Vagina (tissue), 2 donors: ENCODE data around the gene NUBP2. TPM values are rescaled to one million over a fixed set of nuclear protein-coding genes. Genes with fewer than 3 reads are reported as not detected.

Source experiments
- DNase-seq, 2 donors: peaks; one replicate each; pipeline ENCODE4 v3.0.0-alpha.2; 2017; ENCODE audit errors: extremely low spot score in 2 of 2
- H3K27ac ChIP-seq: fragments of 200-600 bp; sonication (generic); one replicate; pipeline ENCODE4 v1.5.1; 2019
- H3K27me3 ChIP-seq: fragments of 200-600 bp; sonication (generic); one replicate; pipeline ENCODE4 v1.5.1; 2019
- H3K36me3 ChIP-seq, 2 donors: fragments of 200-600 bp; sonication (generic); one replicate each; pipeline ENCODE4 v1.5.1; 2017 to 2019
- H3K4me1 ChIP-seq: fragments of 200-600 bp; sonication (generic); one replicate; pipeline ENCODE4 v1.5.1; 2019
- H3K4me3 ChIP-seq, 2 donors: fragments of 200-600 bp; sonication (generic); 1 replicate in 1 of 2; 2 replicates in 1 of 2; pipeline ENCODE4 v1.5.1; 2016 to 2019
- H3K9me3 ChIP-seq: fragments of 200-600 bp; sonication (generic); one replicate; pipeline ENCODE4 v1.5.1; 2019
- POLR2A ChIP-seq, 2 donors: fragments of 450-650 bp; IDR thresholded peaks; one replicate each; pipeline ENCODE4 v1.6.1; 2017; ENCODE audit warnings: antibody characterized with exemption in 2 of 2, mild to moderate bottlenecking in 2 of 2, moderate library complexity in 2 of 2
- POLR2AphosphoS5 ChIP-seq, 2 donors: sonication (generic); formaldehyde crosslinking; IDR thresholded peaks; one replicate each; pipeline ENCODE4 v1.9.0; 2017; ENCODE audit warnings: antibody characterized with exemption in 2 of 2, mild to moderate bottlenecking in 2 of 2, low read depth in 1 of 2; ENCODE audit not compliant: insufficient read depth in 1 of 2
- intact Hi-C: fragments of 100-400 bp; cut with DNase I; formaldehyde crosslinking; loops from one replicate; pipeline ENCODE4 v1.15.1; 2023
- total RNA-seq: library from RNA; depleted of rRNA; stranded (reverse); fragments of >200 nt; gene quantifications from one replicate; pipeline ENCODE4 v1.2.3, GENCODE V29; 2016
- TF ChIP-seq, protein P1 (sequence below), 3 experiments: fragments of 450-650 bp in 2 of 3; fragments of 200-600 bp in 1 of 3; sonication (generic) in 1 of 3; IDR thresholded peaks; one replicate each; pipeline ENCODE4 v1.5.1; 2017 to 2019; ENCODE audit warnings: antibody characterized with exemption in 3 of 3, mild to moderate bottlenecking in 2 of 3, moderate library complexity in 2 of 3

Gene NUBP2
- total RNA-seq, 1 donor from 2014 or later, result 40.8 TPM

DNA sequence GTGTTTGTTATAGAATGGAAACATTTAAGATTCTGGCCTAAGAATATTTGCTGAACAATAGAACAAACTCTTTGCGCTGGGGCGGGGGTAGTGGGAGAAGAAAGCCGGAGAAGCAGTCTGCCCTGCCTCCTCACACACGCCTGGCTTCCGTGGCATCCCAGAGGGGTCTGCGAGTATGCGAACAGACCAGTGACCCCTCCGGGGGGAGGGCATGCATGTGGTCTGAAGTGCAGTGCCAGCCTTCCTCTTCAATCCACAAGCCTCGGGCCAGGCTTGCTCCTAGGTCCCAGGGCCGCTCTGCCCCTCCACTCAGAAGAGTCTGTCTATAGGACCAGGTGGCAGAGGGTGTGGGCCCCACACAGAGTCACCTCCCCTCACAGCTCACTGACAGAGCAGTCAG is 24.9 kb downstream of the NUBP2 start:
- Histone ChIP-seq H3K4me3 (no peak overlapping the region), H3K27ac (no peak overlapping the region), H3K9me3 (no peaks in the 10 kb centered on the region), H3K36me3 (peaks cover 0 to 14% of the 10 kb centered on the region in 2 donors), H3K27me3 (no peaks in the 10 kb centered on the region), H3K4me1 (no peaks in the 10 kb centered on the region)
- DNase-seq, result no peak
- intact Hi-C loops, result no loop called here
- TF ChIP-seq, protein P1, sequence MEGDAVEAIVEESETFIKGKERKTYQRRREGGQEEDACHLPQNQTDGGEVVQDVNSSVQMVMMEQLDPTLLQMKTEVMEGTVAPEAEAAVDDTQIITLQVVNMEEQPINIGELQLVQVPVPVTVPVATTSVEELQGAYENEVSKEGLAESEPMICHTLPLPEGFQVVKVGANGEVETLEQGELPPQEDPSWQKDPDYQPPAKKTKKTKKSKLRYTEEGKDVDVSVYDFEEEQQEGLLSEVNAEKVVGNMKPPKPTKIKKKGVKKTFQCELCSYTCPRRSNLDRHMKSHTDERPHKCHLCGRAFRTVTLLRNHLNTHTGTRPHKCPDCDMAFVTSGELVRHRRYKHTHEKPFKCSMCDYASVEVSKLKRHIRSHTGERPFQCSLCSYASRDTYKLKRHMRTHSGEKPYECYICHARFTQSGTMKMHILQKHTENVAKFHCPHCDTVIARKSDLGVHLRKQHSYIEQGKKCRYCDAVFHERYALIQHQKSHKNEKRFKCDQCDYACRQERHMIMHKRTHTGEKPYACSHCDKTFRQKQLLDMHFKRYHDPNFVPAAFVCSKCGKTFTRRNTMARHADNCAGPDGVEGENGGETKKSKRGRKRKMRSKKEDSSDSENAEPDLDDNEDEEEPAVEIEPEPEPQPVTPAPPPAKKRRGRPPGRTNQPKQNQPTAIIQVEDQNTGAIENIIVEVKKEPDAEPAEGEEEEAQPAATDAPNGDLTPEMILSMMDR (IDR thresholded peaks at IDR 0.05), result no peak
- TF ChIP-seq POLR2A (IDR thresholded peaks at IDR 0.05) (no peak), POLR2AphosphoS5 (IDR thresholded peaks at IDR 0.05; ENCODE audit: insufficient read depth in 1 of 2, low read depth in 1 of 2) (no peak)

DNA sequence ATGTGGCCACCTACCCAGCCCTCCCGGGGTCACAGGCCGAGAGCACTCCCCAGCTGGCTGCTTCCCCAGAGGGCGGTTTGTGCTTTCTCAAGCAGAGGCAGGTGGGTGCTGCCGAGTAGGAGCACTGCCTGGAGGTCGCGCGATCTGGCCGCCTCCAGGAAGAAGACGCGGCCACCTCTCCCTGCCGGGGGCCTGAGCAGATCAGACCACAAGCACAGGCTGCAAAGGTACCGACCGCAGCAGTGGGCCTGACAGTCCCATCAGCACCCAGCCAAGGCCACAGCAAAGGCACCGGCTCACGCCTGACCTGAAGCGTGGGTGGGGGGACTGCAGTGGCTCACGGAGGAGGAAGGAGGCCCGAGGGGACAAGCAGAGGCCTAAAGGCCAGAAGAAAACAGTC is 25.9 kb downstream of the NUBP2 start:
- Histone ChIP-seq H3K27ac (no peak overlapping the region), H3K36me3 (peaks cover 0 to 19% of the 10 kb centered on the region in 2 donors), H3K9me3 (no peaks in the 10 kb centered on the region), H3K4me1 (no peaks in the 10 kb centered on the region), H3K27me3 (no peaks in the 10 kb centered on the region), H3K4me3 (no peak overlapping the region)
- intact Hi-C loops, result no loop called here
- DNase-seq, result no peak
- no peak for TF ChIP-seq POLR2AphosphoS5 (IDR thresholded peaks at IDR 0.05; ENCODE audit: insufficient read depth in 1 of 2, low read depth in 1 of 2)
- TF ChIP-seq, protein P1 (IDR thresholded peaks at IDR 0.05), result no peak
- TF ChIP-seq POLR2A (IDR thresholded peaks at IDR 0.05), result no peak

DNA sequence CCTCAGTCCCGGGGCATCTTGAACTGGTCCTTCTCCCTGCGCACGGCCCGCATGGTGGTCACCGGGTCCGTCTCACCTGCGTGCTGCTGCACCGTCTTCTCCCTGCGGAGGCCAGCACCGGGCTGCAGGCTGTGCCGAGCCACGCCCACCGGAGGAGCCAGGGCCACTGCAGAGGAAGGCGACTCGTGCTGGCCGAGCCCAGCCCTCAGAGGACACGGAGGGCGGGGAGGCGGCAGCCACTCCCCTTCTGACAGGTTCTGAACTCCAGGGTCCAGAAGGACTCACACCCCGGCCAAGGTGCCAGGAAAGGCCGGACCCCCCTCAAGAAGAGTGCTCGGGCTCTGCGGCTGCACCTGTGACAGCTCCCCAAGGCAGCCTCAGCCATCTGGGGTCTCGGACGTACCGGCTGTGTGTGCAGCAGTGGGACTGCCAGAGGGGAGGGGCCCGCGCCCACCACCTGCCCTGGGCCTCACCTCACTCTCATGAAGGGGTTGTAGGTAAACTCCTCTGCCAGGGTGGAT is 26.6 kb downstream of the NUBP2 start:
- Histone ChIP-seq H3K36me3 (peaks cover 0 to 22% of the 10 kb centered on the region in 2 donors), H3K27ac (no peak overlapping the region), H3K4me1 (no peaks in the 10 kb centered on the region), H3K27me3 (no peaks in the 10 kb centered on the region), H3K9me3 (no peaks in the 10 kb centered on the region), H3K4me3 (no peak overlapping the region)
- TF ChIP-seq POLR2A (IDR thresholded peaks at IDR 0.05) (no peak), POLR2AphosphoS5 (IDR thresholded peaks at IDR 0.05; ENCODE audit: insufficient read depth in 1 of 2, low read depth in 1 of 2) (no peak)
- TF ChIP-seq, protein P1 (IDR thresholded peaks at IDR 0.05), result no peak
- DNase-seq, result no peak
- intact Hi-C loops, result no loop called here

DNA sequence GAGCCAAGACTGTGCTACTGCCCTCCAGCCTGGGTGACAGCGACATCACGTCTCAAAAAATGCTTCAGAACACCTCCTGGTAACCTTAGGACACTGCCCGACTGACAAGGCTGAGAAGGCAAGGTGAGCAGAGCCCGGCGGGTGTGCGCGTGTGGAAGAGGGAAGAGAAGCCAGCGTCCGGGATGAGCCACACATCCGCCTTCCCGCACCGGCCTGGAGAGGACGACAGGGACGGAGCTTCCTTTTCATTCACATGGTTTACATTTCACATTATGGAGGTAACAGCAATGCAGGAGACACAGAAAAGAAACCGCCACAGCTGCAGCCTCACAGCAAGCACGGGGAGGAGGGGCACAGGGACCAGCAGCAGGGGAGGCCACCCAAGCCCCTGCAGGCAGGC is 27.3 kb downstream of the NUBP2 start:
- H3K4me3 ChIP-seq, result no peak overlapping the region
- DNase-seq, result no peak
- intact Hi-C loops, result no loop called here
- H3K36me3 ChIP-seq, result peaks cover 0 to 22% of the 10 kb centered on the region in 2 donors
- no peaks in the 10 kb centered on the region for H3K9me3 ChIP-seq
- no peaks in the 10 kb centered on the region for H3K27me3 ChIP-seq
- no peak overlapping the region for H3K27ac ChIP-seq
- H3K4me1 ChIP-seq, result no peaks in the 10 kb centered on the region
- no peak for TF ChIP-seq POLR2A (IDR thresholded peaks at IDR 0.05)
- no peak for TF ChIP-seq POLR2AphosphoS5 (IDR thresholded peaks at IDR 0.05; ENCODE audit: insufficient read depth in 1 of 2, low read depth in 1 of 2)
- TF ChIP-seq, protein P1 (IDR thresholded peaks at IDR 0.05), result no peak

DNA sequence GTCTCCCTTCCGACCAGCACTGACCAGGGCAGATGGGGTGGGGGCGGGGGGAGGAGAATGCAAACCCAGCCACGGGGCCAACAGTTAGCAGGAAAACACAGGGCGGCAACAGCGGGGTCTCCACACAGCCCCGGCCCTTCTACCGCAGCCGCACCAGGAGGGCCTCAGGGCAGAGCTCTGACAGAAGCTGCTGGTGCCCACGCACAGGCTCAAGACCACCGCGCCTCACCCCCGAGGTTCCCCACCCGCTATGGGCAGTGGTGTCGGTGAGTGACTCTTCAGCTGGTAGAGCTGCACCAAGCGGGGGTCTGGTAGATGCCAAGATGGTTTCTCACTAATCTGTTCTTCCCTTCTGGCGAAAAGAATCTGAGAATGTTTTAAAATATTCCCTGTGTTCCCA is 27.8 kb downstream of the NUBP2 start:
- no peaks in the 10 kb centered on the region for H3K4me1 ChIP-seq
- TF ChIP-seq POLR2AphosphoS5 (IDR thresholded peaks at IDR 0.05; ENCODE audit: insufficient read depth in 1 of 2, low read depth in 1 of 2) (no peak), POLR2A (IDR thresholded peaks at IDR 0.05) (no peak)
- TF ChIP-seq, protein P1 (IDR thresholded peaks at IDR 0.05), result no peak
- peaks cover 0 to 24% of the 10 kb centered on the region in 2 donors for H3K36me3 ChIP-seq
- intact Hi-C loops, result no loop called here
- no peak overlapping the region for H3K4me3 ChIP-seq
- no peaks in the 10 kb centered on the region for H3K27me3 ChIP-seq
- H3K9me3 ChIP-seq, result no peaks in the 10 kb centered on the region
- H3K27ac ChIP-seq, result no peak overlapping the region
- no peak for DNase-seq
